H9 (cell line): ENCODE data around the gene SPEM3. TPM values are rescaled to one million over a fixed set of nuclear protein-coding genes. Genes with fewer than 3 reads are reported as not detected.

Experiments
- DNase-seq: peaks from one replicate; pipeline ENCODE4 v3.0.0-alpha.2; 2017
- H2AFZ ChIP-seq: one replicate; pipeline ENCODE4 v1.6.1; 2013; ENCODE audit warnings: mild to moderate bottlenecking, low read length, control low read depth, moderate library complexity
- H2AK5ac ChIP-seq: 2 replicates; pipeline ENCODE4 v1.6.1; 2013; ENCODE audit warnings: low read length, control low read depth, mixed read lengths; ENCODE audit not compliant: insufficient read length
- H2BK120ac ChIP-seq: one replicate; pipeline ENCODE4 v1.6.1; 2013; ENCODE audit warnings: low read depth, mild to moderate bottlenecking, low read length, control low read depth, inconsistent platforms; ENCODE audit not compliant: poor library complexity, severe bottlenecking
- H2BK12ac ChIP-seq: 2 replicates; pipeline ENCODE4 v1.6.1; 2013; ENCODE audit warnings: low read length, control low read depth, mixed read lengths, low read depth; ENCODE audit not compliant: insufficient read length
- H2BK15ac ChIP-seq: 2 replicates; pipeline ENCODE4 v1.6.1; 2013; ENCODE audit warnings: low read depth, low read length, control low read depth
- H2BK20ac ChIP-seq: one replicate; pipeline ENCODE4 v1.6.1; 2013; ENCODE audit warnings: low read depth, mild to moderate bottlenecking, low read length, control low read depth, inconsistent platforms; ENCODE audit not compliant: poor library complexity, severe bottlenecking
- H2BK5ac ChIP-seq: 2 replicates; pipeline ENCODE4 v1.6.1; 2013; ENCODE audit warnings: low read length, control low read depth, mixed read lengths; ENCODE audit not compliant: insufficient read length
- H3K14ac ChIP-seq: 2 replicates; pipeline ENCODE4 v1.6.1; 2013; ENCODE audit warnings: low read length, control low read depth; ENCODE audit not compliant: insufficient read depth
- H3K18ac ChIP-seq: 2 replicates; pipeline ENCODE4 v1.6.1; 2013; ENCODE audit warnings: low read depth, mild to moderate bottlenecking, mixed read lengths, low read length, control low read depth; ENCODE audit not compliant: insufficient read length
- H3K23ac ChIP-seq: 2 replicates; pipeline ENCODE4 v1.6.1; 2013; ENCODE audit warnings: low read length, control low read depth, mixed read lengths, low read depth; ENCODE audit not compliant: insufficient read length
- H3K23me2 ChIP-seq: 2 replicates; pipeline ENCODE4 v1.6.1; 2013; ENCODE audit warnings: low read depth, mild to moderate bottlenecking, mixed read lengths, low read length, control low read depth; ENCODE audit not compliant: insufficient read length, poor library complexity, severe bottlenecking
- H3K27ac ChIP-seq: 2 replicates; pipeline ENCODE4 v1.5.1; 2013; ENCODE audit warnings: low read length, control low read depth, mixed read lengths, low read depth; ENCODE audit not compliant: insufficient read length
- H3K27me3 ChIP-seq: 2 replicates; pipeline ENCODE4 v1.6.1; 2013; ENCODE audit warnings: low read length, control low read depth, inconsistent platforms; ENCODE audit not compliant: insufficient read depth
- H3K4ac ChIP-seq: 2 replicates; pipeline ENCODE4 v1.6.1; 2013; ENCODE audit warnings: low read depth, mild to moderate bottlenecking, control low read depth, inconsistent platforms, low read length, moderate library complexity
- H3K4me1 ChIP-seq: 2 replicates; pipeline ENCODE4 v1.6.1; 2013; ENCODE audit warnings: low read length, control low read depth, inconsistent platforms; ENCODE audit not compliant: insufficient read depth
- H3K4me2 ChIP-seq: 2 replicates; pipeline ENCODE4 v1.6.1; 2013; ENCODE audit warnings: low read length, control low read depth, mixed read lengths; ENCODE audit not compliant: insufficient read length, insufficient read depth
- H3K56ac ChIP-seq: 2 replicates; pipeline ENCODE4 v1.6.1; 2013; ENCODE audit warnings: low read depth, mild to moderate bottlenecking, mixed read lengths, low read length, control low read depth; ENCODE audit not compliant: insufficient read length
- H3K79me1 ChIP-seq: 2 replicates; pipeline ENCODE4 v1.6.1; 2013; ENCODE audit warnings: low read depth, mild to moderate bottlenecking, moderate library complexity, low read length, control low read depth, inconsistent platforms; ENCODE audit not compliant: insufficient read depth, poor library complexity, severe bottlenecking
- H3K79me2 ChIP-seq: 2 replicates; pipeline ENCODE4 v1.6.1; 2013; ENCODE audit warnings: low read length, control low read depth, inconsistent platforms; ENCODE audit not compliant: insufficient read depth
- H3K9ac ChIP-seq: 2 replicates; pipeline ENCODE4 v1.6.1; 2013; ENCODE audit warnings: low read length, control low read depth, mixed read lengths; ENCODE audit not compliant: insufficient read length; ENCODE audit errors: extremely low read depth
- H3K9me3 ChIP-seq: one replicate; pipeline ENCODE4 v1.6.1; 2013; ENCODE audit warnings: low read depth, low read length, inconsistent platforms; ENCODE audit not compliant: control insufficient read depth
- H3T11ph ChIP-seq: one replicate; pipeline ENCODE4 v1.6.1; 2013; ENCODE audit warnings: mild to moderate bottlenecking, low read length, control low read depth, inconsistent platforms
- H4K20me1 ChIP-seq: one replicate; pipeline ENCODE4 v1.6.1; 2013; ENCODE audit not compliant: control insufficient read depth, insufficient read length, insufficient read depth
- H4K5ac ChIP-seq: 2 replicates; pipeline ENCODE4 v1.6.1; 2013; ENCODE audit warnings: low read depth, mild to moderate bottlenecking, mixed read lengths, low read length, control low read depth; ENCODE audit not compliant: insufficient read length
- H4K8ac ChIP-seq: replicated peaks from 2 replicates; pipeline ENCODE4 v1.6.1; 2013; ENCODE audit warnings: low read length, control low read depth, mixed read lengths, low read depth; ENCODE audit not compliant: insufficient read length
- H4K91ac ChIP-seq: 2 replicates; pipeline ENCODE4 v1.6.1; 2013; ENCODE audit warnings: low read depth, mild to moderate bottlenecking, moderate library complexity, mixed read lengths, low read length, control low read depth; ENCODE audit not compliant: insufficient read length
- H3K27ac Mint-ChIP-seq, 3 experiments: 2 replicates in 2 of 3; 3 replicates in 1 of 3; pipeline ENCODE4 v1.8.0; 2020 to 2021; ENCODE audit warnings: mixed read lengths in 3 of 3, mild to moderate bottlenecking in 1 of 3, moderate library complexity in 1 of 3
- H3K27me3 Mint-ChIP-seq: 2 replicates; pipeline ENCODE4 v1.8.0; 2021; ENCODE audit warnings: low read depth, mild to moderate bottlenecking, moderate library complexity, mixed read lengths
- H3K36me3 Mint-ChIP-seq, 3 experiments: 2 replicates in 2 of 3; 3 replicates in 1 of 3; pipeline ENCODE4 v1.8.0; 2020 to 2021; ENCODE audit warnings: low read depth in 3 of 3, mixed read lengths in 3 of 3; ENCODE audit not compliant: insufficient read depth in 1 of 3
- H3K4me1 Mint-ChIP-seq, 2 experiments: 2 replicates each; pipeline ENCODE4 v1.8.0; 2020; ENCODE audit warnings: mixed read lengths in 2 of 2
- H3K4me3 Mint-ChIP-seq, 2 experiments: 2 replicates in 1 of 2; 3 replicates in 1 of 2; pipeline ENCODE4 v1.8.0; 2020 to 2021; ENCODE audit warnings: mild to moderate bottlenecking in 2 of 2, mixed read lengths in 2 of 2, moderate library complexity in 1 of 2
- H3K9me3 Mint-ChIP-seq, 2 experiments: 2 replicates in 1 of 2; 3 replicates in 1 of 2; pipeline ENCODE4 v1.8.0; 2020; ENCODE audit warnings: mild to moderate bottlenecking in 2 of 2, mixed read lengths in 2 of 2, moderate library complexity in 1 of 2
- WGBS: extraction: QIAGEN DNeasy Blood & Tissue Kit; methylation state at CpG from one replicate; pipeline ENCODE4 v1.1.7; 2013; ENCODE audit warnings: missing lambda C conversion rate, low lambda C conversion rate, mixed read lengths; ENCODE audit not compliant: insufficient read length; ENCODE audit errors: extremely low coverage; 5-methylcytosine and 5-hydroxymethylcytosine counted together
- total RNA-seq: library from RNA; stranded (reverse); gene quantifications from 2 replicates; pipeline ENCODE4 v1.2.1, GENCODE V29; 2021
- TF ChIP-seq, protein P1 (sequence below): fragments of 200-600 bp; sonication (generic); conservative IDR thresholded peaks from 3 replicates; pipeline ENCODE4 v1.8.0; 2021; ENCODE audit warnings: antibody characterized with exemption, mild to moderate bottlenecking

SPEM3 gene
- total RNA-seq, 1 experiment from 2014 or later, result not detected

GRCh38 chr17:7445619-7445968 is 16.9 kb downstream of the SPEM3 start:
- Histone ChIP-seq H2AK5ac (no peak overlapping the region), H2BK12ac (no peak overlapping the region), H2BK120ac (no peak overlapping the region), H4K5ac (no peak overlapping the region), H3K4me2 (peak overlapping the region; percentile 22), H3K4me1 (no peaks in the 10 kb centered on the region; the same call in 1 of the 2 replicates), H3K9me3 (no peaks in the 10 kb centered on the region), H2AFZ (no peak overlapping the region), H3K23me2 (peaks cover 7% of the 10 kb centered on the region), H3K27ac (no peak overlapping the region), H3K79me1 (no peaks in the 10 kb centered on the region), H2BK15ac (no peak overlapping the region), H2BK20ac (no peak overlapping the region), H3K27me3 (peaks cover 1% of the 10 kb centered on the region; the same call in 1 of the 2 replicates), H2BK5ac (no peak overlapping the region), H3K79me2 (no peaks in the 10 kb centered on the region), H3K23ac (no peak overlapping the region), H3K56ac (no peak overlapping the region), H3T11ph (no peak overlapping the region), H3K4ac (no peak overlapping the region), H3K18ac (peak overlapping the region; percentile 59), H4K20me1 (no peaks in the 10 kb centered on the region), H3K9ac (no peak overlapping the region), H4K8ac (no peak overlapping the region), H4K91ac (no peak overlapping the region), H3K14ac (no peak overlapping the region)
- Mint-ChIP-seq H3K4me3 (peak overlapping the region; percentile 81 to 94), H3K9me3 (no peaks in the 10 kb centered on the region; a peak in 1 of 5 replicates), H3K36me3 (peaks cover 7 to 23% (median 13%) of the 10 kb centered on the region in 3 experiments), H3K27me3 (peaks cover 13% of the 10 kb centered on the region), H3K27ac (peak overlapping the region; percentile 97 to 99 (median 97)), H3K4me1 (peaks cover 30 to 46% of the 10 kb centered on the region in 2 experiments)
- peak; percentile 99 for DNase-seq
- TF ChIP-seq, protein P1, sequence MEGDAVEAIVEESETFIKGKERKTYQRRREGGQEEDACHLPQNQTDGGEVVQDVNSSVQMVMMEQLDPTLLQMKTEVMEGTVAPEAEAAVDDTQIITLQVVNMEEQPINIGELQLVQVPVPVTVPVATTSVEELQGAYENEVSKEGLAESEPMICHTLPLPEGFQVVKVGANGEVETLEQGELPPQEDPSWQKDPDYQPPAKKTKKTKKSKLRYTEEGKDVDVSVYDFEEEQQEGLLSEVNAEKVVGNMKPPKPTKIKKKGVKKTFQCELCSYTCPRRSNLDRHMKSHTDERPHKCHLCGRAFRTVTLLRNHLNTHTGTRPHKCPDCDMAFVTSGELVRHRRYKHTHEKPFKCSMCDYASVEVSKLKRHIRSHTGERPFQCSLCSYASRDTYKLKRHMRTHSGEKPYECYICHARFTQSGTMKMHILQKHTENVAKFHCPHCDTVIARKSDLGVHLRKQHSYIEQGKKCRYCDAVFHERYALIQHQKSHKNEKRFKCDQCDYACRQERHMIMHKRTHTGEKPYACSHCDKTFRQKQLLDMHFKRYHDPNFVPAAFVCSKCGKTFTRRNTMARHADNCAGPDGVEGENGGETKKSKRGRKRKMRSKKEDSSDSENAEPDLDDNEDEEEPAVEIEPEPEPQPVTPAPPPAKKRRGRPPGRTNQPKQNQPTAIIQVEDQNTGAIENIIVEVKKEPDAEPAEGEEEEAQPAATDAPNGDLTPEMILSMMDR, result no peak
- WGBS, result no CpG with 5 or more reads among the region's 16 CpGs
